PC-9 (cell line): ENCODE measurements around the gene PFDN4. TPM values are rescaled to one million over a fixed set of nuclear protein-coding genes. Genes with fewer than 3 reads are reported as not detected.

Source experiments
- BruUV-seq: library from RNA; stranded (reverse); fragments of 400-500 nt; replicated peaks from 2 replicates; lab custom pipeline; 2021; lab: Mats Ljungman, UMichigan
- CTCF ChIA-PET: fragments of 300-600 bp; sonication (Branson Sonifier 250); formaldehyde crosslinking; loops from one replicate; lab custom pipeline; 2022; ENCODE audit warnings: antibody characterized with exemption; lab: Charles Lee
- POLR2A ChIA-PET: fragments of 300-600 bp; sonication (Branson Sonifier 250); formaldehyde crosslinking; loops from one replicate; lab custom pipeline; 2022; ENCODE audit warnings: antibody characterized with exemption; ENCODE audit not compliant: unreplicated experiment; lab: Charles Lee
- DNase-seq, 2 experiments: peaks; one replicate each; pipeline versions ENCODE4 v3.0.0 to v3.0.0-alpha.2; 2015 to 2022; ENCODE audit warnings: mixed read lengths in 1 of 2
- H2AFZ ChIP-seq: fragments of 200-600 bp; sonication (generic); 2 replicates; pipeline ENCODE4 v1.8.1; 2017; ENCODE audit warnings: antibody characterized with exemption
- H3F3A ChIP-seq: fragments of 200-600 bp; sonication (generic); 2 replicates; pipeline ENCODE4 v1.8.1; 2017; ENCODE audit warnings: antibody characterized with exemption, mild to moderate bottlenecking, low read depth; ENCODE audit not compliant: insufficient read depth
- H3K27ac ChIP-seq: fragments of 200-600 bp; sonication (generic); 2 replicates; pipeline ENCODE4 v1.6.1; 2016; ENCODE audit warnings: mixed run types
- H3K27me3 ChIP-seq: fragments of 200-600 bp; sonication (generic); 2 replicates; pipeline ENCODE4 v1.6.1; 2016; ENCODE audit warnings: low read depth, mixed run types; ENCODE audit not compliant: insufficient read depth
- H3K36me3 ChIP-seq: fragments of 200-600 bp; sonication (generic); 2 replicates; pipeline ENCODE4 v1.6.1; 2016; ENCODE audit warnings: low read depth, mixed run types
- H3K4me1 ChIP-seq: fragments of 200-600 bp; sonication (generic); replicated peaks from 2 replicates; pipeline ENCODE4 v1.6.1; 2016; ENCODE audit warnings: mixed run types; ENCODE audit not compliant: insufficient read depth
- H3K4me2 ChIP-seq: fragments of 200-600 bp; sonication (generic); 2 replicates; pipeline ENCODE4 v1.6.1; 2017; ENCODE audit warnings: mixed run types
- H3K4me3 ChIP-seq: fragments of 200-600 bp; sonication (generic); 2 replicates; pipeline ENCODE4 v1.6.1; 2016; ENCODE audit warnings: mixed run types
- H3K79me2 ChIP-seq: fragments of 200-600 bp; sonication (generic); 2 replicates; pipeline ENCODE4 v1.6.1; 2017; ENCODE audit warnings: low read depth, mixed run types
- H3K9me2 ChIP-seq: fragments of 200-600 bp; sonication (generic); 2 replicates; pipeline ENCODE4 v1.8.1; 2017; ENCODE audit warnings: mild to moderate bottlenecking; ENCODE audit not compliant: insufficient read depth
- H3K9me3 ChIP-seq: fragments of 200-600 bp; sonication (generic); 2 replicates; pipeline ENCODE4 v1.8.1; 2016; ENCODE audit warnings: low read depth; ENCODE audit not compliant: insufficient read depth
- H4K20me1 ChIP-seq: fragments of 200-600 bp; sonication (generic); 2 replicates; pipeline ENCODE4 v1.8.1; 2017; ENCODE audit not compliant: insufficient read depth
- EZH2 ChIP-seq: fragments of 200-600 bp; sonication (generic); IDR thresholded peaks from 2 replicates; pipeline ENCODE4 v1.8.0; 2017; ENCODE audit warnings: antibody characterized with exemption, low read depth
- intact Hi-C: fragments of 100-400 bp; cut with micrococcal nuclease; formaldehyde crosslinking; loops from one replicate; pipeline ENCODE4 v1.10.0; 2022; ENCODE audit not compliant: unreplicated experiment
- total RNA-seq: library from RNA; stranded (reverse); gene quantifications from 2 replicates; pipeline ENCODE4 v1.2.3, GENCODE V29; 2021
- TF ChIP-seq, protein P1 (sequence below): fragments of 200-600 bp; sonication (generic); conservative IDR thresholded peaks from 2 replicates; pipeline ENCODE4 v1.6.1; 2017; ENCODE audit warnings: mixed run types, antibody characterized with exemption, mild to moderate bottlenecking, moderate library complexity

Gene PFDN4
- total RNA-seq, 1 experiment from 2014 or later = 49.5 TPM

DNA sequence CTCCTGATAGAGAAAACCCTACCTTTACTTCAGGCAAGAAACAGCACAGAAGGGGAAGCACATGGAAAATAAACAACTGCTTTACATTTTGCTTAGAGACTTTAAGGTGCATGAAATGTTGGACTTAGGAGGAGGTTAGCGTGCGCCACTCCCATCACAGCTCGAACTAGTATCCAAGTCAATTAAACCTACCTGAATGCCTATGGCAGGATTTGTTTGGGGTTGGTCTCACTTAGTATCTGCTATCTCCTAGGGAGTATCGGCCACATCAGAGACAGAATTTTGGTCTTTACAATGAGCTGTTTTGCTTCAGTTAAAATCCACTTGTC, 46.1 kb upstream of the PFDN4 start:
- intact Hi-C loops = no loop called here
- Histone ChIP-seq H3F3A (no peaks in the 10 kb centered on the region), H3K27me3 (no peaks in the 10 kb centered on the region), H3K27ac (no peak overlapping the region), H3K36me3 (0 out of 2 replicates have a peak, but pooled peaks cover 10% of the 10 kb centered on the region), H2AFZ (no peak overlapping the region), H3K79me2 (no peaks in the 10 kb centered on the region), H3K4me3 (no peak overlapping the region), H3K9me3 (no peaks in the 10 kb centered on the region), H3K4me1 (peaks cover 12% of the 10 kb centered on the region), H4K20me1 (no peaks in the 10 kb centered on the region), H3K4me2 (no peak overlapping the region), H3K9me2 (no peaks in the 10 kb centered on the region)
- CTCF ChIA-PET = no interaction called here
- DNase-seq = no peak
- POLR2A ChIA-PET = no interaction called here
- TF ChIP-seq, protein P1, sequence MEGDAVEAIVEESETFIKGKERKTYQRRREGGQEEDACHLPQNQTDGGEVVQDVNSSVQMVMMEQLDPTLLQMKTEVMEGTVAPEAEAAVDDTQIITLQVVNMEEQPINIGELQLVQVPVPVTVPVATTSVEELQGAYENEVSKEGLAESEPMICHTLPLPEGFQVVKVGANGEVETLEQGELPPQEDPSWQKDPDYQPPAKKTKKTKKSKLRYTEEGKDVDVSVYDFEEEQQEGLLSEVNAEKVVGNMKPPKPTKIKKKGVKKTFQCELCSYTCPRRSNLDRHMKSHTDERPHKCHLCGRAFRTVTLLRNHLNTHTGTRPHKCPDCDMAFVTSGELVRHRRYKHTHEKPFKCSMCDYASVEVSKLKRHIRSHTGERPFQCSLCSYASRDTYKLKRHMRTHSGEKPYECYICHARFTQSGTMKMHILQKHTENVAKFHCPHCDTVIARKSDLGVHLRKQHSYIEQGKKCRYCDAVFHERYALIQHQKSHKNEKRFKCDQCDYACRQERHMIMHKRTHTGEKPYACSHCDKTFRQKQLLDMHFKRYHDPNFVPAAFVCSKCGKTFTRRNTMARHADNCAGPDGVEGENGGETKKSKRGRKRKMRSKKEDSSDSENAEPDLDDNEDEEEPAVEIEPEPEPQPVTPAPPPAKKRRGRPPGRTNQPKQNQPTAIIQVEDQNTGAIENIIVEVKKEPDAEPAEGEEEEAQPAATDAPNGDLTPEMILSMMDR = no peak
- TF ChIP-seq EZH2 = no peak
- BruUV-seq = no TSS peak

DNA sequence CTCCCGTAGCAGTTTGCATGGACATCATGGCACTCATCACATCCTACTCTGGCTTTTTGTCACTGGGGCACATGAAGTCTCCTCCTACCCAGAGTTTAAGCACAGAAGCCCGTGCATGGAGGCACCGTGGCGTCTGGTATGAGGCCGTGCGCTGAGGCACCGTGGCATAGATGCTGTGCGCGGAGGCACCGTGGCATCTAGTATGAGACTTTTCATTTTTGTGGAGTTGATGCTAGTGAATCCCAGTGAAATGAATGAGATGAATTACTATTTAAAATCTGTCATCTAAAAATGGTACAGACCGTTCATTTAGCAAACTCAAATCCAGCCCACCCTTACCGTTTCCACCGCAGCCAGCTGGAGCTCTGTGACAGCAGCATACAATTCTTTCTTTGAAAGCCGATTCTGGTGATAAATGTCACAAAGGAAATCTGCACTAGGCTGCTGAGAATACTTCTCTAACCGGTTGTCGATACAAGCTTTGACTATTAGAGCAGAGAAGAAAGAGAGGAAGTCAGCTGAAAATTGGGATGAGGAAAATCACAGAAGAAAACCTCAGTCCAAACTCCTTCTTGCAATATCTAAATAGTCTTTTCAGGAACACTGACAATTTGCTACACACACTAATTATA, 45.4 kb upstream of the PFDN4 start:
- no TSS peak for BruUV-seq
- no peak overlapping the region for H2AFZ ChIP-seq
- no peak overlapping the region for H3K4me2 ChIP-seq
- H3K4me1 ChIP-seq = peaks cover 19% of the 10 kb centered on the region
- no peak overlapping the region for H3K27ac ChIP-seq
- intact Hi-C loops = no loop called here
- no peaks in the 10 kb centered on the region for H4K20me1 ChIP-seq
- H3F3A ChIP-seq = no peaks in the 10 kb centered on the region
- DNase-seq = peak in 1 of 2 experiments; percentile 31
- H3K36me3 ChIP-seq = 0 out of 2 replicates have a peak, but pooled peaks cover 10% of the 10 kb centered on the region
- no peaks in the 10 kb centered on the region for H3K9me2 ChIP-seq
- no peaks in the 10 kb centered on the region for H3K79me2 ChIP-seq
- TF ChIP-seq EZH2 = no peak
- TF ChIP-seq, protein P1 = no peak
- ChIA-PET CTCF (no interaction called here), POLR2A (no interaction called here)
- H3K9me3 ChIP-seq = no peaks in the 10 kb centered on the region
- H3K4me3 ChIP-seq = no peak overlapping the region
- no peaks in the 10 kb centered on the region for H3K27me3 ChIP-seq

DNA sequence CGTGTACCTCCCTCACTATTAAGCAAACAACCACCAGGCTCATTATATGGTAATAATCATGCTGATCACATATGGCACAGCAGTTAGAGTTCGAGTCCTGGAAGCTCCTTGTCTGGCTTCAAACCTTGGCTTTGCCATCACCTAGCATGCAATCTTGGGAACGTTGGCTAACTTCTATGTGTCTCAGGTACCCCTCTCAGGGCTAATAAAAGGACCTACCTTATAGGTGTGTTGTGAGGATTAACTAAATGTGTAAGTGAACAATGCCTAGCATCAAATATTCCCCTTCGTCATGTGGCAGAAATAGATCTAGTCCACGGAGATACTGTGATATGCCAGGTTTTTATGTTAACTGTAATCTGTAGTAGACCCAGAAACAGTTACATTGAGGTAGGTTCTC, 44.5 kb upstream of the PFDN4 start:
- CTCF ChIA-PET = no interaction called here

More for the DNA sequence above, 44.5 kb upstream of the PFDN4 start:
- no peaks in the 10 kb centered on the region for H3K79me2 ChIP-seq
- DNase-seq = no peak
- H3F3A ChIP-seq = peaks cover 6% of the 10 kb centered on the region
- BruUV-seq = no TSS peak
- H3K36me3 ChIP-seq = 0 out of 2 replicates have a peak, but pooled peaks cover 8% of the 10 kb centered on the region
- H3K9me3 ChIP-seq = no peaks in the 10 kb centered on the region
- H2AFZ ChIP-seq = no peak overlapping the region
- no peaks in the 10 kb centered on the region for H3K9me2 ChIP-seq
- no peak overlapping the region for H3K4me3 ChIP-seq
- H3K27me3 ChIP-seq = no peaks in the 10 kb centered on the region
- intact Hi-C loops = no loop called here
- no peak overlapping the region for H3K27ac ChIP-seq
- no peak overlapping the region for H3K4me2 ChIP-seq
- H3K4me1 ChIP-seq = peaks cover 21% of the 10 kb centered on the region
- H4K20me1 ChIP-seq = no peaks in the 10 kb centered on the region
- POLR2A ChIA-PET = no interaction called here
- TF ChIP-seq, protein P1 = no peak
- no peak for TF ChIP-seq EZH2
